HG03280 (cell line): Measurements from ENCODE around the gene MMP3.

Source experiments
- ATAC-seq: cut with Tn5 transposase; IDR thresholded peaks from one replicate; pipeline ENCODE4 v1.9.1; 2021; ENCODE audit warnings: mild to moderate bottlenecking, moderate library complexity; ENCODE audit not compliant: unreplicated experiment

The MMP3 gene

DNA sequence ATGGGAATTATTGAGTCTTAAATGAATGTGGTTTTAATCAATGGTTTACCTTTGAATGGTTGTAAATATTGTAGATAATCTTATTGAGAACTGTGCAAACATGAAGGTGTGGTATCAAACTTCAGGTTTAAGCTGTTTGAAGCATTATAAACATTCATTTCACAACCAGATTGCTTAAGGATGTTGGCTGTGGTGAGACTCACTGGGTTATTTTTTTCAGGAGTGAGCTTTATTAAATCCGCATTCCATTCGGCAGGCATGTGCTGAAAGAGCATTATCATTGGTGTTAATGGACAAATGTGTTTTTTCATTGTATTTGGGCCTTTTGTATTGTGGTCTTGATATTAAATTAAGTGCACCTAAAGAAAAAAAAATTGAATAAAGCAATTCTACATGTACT, 9.7 kb downstream of the MMP3 start:
- no peak for ATAC-seq

GRCh38 chr11:102832612-102833011, 10.8 kb downstream of the MMP3 start:
- no peak for ATAC-seq

GRCh38 chr11:102831489-102832440, 11.6 kb downstream of the MMP3 start:
- ATAC-seq: no peak

- no peak for ATAC-seq
Measured at GRCh38 chr11:102831128-102831488, 12.3 kb downstream of the MMP3 start.

DNA sequence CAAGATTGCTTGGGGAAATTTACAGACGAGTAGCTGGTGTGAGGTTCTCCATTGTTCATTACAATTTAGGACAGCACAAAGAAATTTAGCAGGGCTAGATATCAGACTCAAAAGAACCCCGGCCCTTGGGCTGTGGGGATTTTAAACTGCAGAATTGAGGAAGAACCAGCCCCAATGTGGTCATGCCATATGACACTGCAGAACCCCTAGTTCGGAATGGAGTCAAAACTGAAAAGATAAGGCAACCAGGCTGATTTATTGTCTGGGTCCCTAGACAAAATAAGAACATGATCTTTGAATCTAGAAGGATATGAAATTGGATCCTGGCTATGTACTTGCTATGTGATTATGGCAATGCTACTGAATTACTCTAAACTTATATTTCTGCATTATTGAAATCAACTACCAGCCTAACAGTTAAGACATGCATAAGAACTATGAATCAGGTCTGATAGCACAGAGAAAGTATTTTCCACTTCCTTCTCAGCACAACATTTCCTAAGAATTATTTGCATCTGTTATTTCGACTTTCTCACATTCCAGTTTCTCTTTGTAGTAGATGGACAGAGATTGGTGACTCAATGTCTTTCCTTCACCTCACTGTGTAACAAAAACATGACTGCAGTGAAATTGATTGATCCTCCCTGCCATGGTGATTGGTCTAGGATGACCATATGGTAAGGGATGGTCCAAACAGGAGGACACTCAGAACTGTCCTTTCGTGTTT, 13.2 kb downstream of the MMP3 start:
- no peak for ATAC-seq

GRCh38 chr11:102829316-102830000, 14.0 kb downstream of the MMP3 start:
- ATAC-seq: no peak

GRCh38 chr11:102824556-102824955, 18.9 kb downstream of the MMP3 start:
- no peak for ATAC-seq

- no peak for ATAC-seq
Measured at GRCh38 chr11:102819491-102819890, 23.9 kb downstream of the MMP3 start.

DNA sequence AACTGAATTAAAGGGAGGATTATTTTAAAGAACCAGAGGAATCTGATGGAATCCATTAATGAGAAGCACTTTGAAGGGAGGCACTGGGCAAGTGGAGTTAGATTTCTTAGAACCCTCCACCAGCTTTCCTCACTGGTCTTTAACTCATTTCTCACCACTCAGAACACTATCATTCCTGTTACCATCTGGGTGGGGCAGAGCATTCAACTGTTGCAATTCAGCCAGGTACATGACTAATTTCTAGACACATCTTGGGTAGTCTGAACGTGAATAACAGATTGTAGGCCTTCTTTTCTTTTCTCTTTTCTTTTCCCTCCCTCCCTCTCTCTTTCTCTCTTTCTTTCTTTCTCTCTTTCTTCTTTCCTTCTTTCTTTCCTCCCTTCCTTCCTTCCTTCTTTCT, 29.9 kb downstream of the MMP3 start:
- no peak for ATAC-seq

DNA sequence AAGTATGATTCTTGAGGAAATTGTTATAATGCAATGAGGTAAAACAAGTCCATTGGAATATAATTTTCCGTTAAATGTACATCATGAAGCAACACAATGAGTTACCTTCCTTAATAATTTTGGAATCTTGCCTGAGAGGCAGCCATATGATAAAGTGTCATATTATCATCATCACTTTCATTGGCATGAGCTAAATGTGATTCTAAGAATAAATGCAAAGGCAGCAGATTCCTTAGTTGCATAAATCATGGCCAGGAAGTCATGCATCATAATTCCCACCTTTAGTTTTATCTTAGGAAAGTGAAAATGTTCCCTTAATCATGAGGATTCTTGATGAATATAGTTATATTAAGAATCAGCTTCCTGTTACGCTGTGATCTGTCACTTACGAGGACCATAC, 31.2 kb downstream of the MMP3 start:
- ATAC-seq: no peak

- no peak for ATAC-seq
Measured at GRCh38 chr11:102810950-102811660, 32.3 kb downstream of the MMP3 start.

DNA sequence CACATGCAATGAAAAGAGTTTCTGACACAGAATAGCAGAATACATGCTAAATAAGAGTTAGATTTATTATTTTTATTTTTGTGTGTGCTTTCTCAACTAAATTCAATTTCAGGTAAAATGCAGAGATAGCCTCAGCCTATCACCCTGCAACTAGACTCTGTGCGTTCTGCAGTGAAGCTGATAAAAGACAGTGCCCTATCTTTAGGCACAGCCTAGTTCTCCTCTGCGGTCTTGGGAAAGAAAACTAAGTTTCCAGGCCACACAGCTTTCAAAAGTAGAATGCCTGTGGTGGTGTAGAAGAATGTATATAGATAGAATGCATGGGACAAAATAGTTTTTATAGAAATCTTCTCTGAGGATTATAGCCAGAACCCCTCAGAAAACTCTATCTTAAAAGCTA, 33.4 kb downstream of the MMP3 start:
- no peak for ATAC-seq

DNA sequence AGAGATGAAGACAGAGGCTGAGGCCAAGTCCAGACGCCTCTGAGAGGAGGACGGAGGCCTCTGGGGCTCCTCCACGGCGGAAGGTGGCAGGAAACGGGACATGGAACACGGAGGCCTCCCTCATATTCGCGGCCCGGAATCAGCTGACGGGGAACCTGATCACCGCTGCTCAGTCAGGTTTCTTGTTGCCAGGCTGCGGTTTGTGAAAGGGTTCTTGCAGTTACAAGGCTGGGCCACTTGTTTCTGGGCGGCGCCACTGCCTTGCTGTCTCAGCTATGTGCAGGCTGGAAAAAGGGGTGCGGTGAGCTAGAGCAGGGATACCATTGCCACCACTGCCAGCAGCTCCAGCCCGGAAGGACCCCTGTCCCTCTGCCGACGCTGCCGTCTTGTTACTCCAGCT, 35.5 kb downstream of the MMP3 start:
- no peak for ATAC-seq

GRCh38 chr11:102806296-102806695, 37.1 kb downstream of the MMP3 start:
- ATAC-seq: no peak

DNA sequence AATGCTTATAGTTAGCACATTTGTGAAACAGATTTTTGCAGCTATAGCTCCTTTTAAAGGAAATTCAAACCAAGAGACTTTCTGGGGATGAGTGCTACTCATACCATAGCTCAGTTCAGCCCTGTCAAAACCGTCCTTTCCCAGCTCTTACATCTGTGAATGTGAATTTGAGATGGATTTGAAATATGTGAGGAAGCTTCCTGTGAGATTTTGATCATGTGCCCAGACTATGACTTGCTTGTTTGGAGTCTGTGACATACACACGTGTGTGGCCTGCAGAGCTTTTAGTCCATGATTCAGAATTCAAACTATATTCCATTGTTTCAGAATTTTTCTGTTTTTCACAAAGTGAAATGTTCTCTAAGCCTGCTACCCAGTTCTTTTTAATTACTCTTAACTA, 41.1 kb downstream of the MMP3 start:
- ATAC-seq: no peak

DNA sequence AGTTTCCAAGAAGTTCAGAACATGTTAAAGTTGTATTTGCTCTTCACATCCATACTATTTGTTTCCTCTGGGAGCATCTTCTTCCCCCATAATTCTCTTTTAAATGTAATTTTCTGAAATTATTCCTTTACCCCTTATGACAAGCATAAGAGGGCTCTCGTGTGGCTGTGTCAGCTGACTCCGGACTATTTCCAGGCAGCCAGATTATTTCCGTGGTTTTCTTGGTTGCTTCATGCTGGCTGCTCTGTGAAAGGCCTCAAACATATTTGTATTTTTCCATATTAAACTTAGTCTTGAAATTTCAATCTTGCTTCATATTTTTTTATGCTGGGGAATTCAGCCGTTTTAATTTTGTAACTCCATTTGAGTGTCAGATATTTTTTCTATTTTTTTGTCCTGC, 42.6 kb downstream of the MMP3 start:
- no peak for ATAC-seq

DNA sequence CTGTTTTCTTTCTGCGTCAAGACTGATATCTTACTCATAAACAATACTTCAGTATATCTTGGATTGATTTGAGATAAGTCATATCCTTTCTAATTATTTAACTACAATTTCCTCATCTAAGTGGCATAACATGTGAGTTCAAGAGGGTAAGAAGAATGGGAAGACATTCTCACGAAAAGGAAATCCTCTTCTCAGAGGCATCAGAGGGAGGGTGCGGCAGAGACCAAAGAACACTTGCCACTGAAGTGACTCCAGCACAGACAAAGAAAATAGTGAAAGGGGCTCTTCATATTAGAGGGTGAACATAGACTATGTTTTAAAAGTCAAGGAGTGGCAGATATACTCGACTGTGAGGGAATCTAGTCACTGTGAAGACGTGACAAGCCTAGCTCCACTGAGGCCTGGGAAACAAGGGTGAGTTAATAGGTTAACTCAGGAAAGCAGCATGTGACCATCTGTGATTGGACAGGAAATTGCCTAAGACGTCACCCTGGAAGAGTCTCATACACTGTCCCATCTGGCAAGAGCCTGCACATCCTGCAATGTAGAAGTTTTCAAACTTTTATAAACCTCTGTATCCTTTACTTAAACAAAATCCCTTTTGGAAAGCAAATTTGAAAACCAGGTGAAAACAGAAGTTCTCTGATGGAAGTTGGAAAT, 43.6 kb downstream of the MMP3 start:
- no peak for ATAC-seq

GRCh38 chr11:102798012-102798746, 45.2 kb downstream of the MMP3 start, which contains the start of gene MMP1:
TSS of gene MMP1 (minus strand) at chr11:102798160. CDS start at chr11:102798092, 68 bp downstream.
- no peak for ATAC-seq

- ATAC-seq: no peak
Measured at GRCh38 chr11:102794382-102794781, 49.0 kb downstream of the MMP3 start.
